NCI-H345 (cell line): ENCODE measurements around the gene PRKD1.

Source experiments
- DNase-seq: peaks from one replicate; lab custom pipeline; 2025; lab: John Stamatoyannopoulos, UW

Gene PRKD1

DNA sequence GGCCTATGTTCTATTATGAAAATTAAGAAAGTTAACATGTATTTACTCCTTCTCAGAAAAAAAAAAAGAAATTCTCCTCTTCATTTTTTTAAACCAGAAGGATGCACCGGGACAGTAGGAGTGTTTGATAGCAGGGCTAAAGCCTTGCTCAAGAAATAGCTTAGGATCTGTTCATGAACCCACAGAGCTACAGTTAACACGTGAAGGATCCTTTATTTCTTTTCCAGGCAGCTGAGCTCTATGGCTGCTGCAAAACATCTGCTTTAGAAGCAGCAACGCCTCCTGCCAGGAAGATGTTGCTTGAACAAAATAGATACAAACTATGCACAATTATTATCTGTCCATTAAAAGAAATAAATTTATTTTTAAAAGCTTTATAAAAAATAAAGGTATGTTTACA, 254.8 kb downstream of the PRKD1 start:
- DNase-seq = no peak

- no peak for DNase-seq
Measured at GRCh38 chr14:29671034-29671433, 256.6 kb downstream of the PRKD1 start.

DNA sequence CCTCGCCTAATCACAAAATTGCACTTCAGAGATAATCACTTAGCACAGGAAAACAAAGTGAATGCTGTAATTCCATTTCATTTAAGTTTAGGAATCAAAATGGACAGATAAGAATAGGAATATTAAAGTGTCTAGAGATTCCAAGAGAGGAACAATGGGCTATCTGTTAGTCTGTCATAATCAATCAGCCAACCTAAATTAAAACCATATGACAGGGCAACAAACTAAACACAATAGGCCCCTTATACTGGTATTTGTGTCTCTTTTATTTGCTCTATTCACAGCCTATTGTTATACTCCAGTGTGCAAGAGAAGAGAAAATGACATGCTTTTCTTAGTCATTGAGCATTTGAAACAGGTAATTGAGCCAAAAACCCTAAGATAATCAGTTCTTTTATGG, 259.4 kb downstream of the PRKD1 start:
- no peak for DNase-seq

GRCh38 chr14:29664515-29664914, 263.1 kb downstream of the PRKD1 start:
- no peak for DNase-seq

- DNase-seq = no peak
Measured at GRCh38 chr14:29663281-29663801, 264.3 kb downstream of the PRKD1 start.

- DNase-seq = no peak
Measured at GRCh38 chr14:29654901-29655550, 272.6 kb downstream of the PRKD1 start.

DNA sequence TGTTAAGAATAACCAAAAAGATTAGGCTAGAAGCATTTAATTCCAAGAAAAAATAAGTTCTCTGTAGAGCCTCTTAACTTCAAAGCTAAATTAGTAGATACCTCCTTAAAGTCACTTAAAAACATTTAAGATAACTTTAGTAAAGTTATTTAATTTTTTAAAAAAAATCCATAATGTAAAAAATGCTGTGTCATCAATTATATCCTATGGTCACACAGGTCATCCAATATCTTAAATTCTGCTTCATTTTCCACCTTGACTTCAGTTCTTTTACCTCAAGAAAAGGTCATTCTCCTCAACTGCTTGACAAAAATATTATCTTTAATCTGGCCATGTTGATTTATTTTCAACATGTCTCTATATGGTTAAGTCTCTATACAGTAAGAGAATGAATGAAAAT, 274.3 kb downstream of the PRKD1 start:
- no peak for DNase-seq

DNA sequence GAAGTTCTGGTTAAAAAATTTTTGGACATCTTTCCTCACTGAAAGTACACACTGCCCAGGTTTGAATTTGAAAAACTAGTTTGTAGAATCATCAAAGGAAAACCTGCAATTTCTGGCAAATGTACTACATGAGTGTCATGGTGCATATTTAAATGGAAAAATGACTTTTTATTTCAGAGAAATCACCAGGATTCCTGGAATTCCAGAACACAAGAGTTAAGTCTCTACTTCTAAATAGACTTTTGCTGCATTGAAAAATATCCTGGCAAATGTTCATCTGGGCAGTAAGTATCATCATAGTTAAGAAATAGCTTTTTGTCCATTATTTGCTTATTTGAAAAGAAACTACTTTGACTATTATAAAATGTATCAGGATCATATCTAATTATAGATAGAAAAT, 275.1 kb downstream of the PRKD1 start:
- DNase-seq = no peak

DNA sequence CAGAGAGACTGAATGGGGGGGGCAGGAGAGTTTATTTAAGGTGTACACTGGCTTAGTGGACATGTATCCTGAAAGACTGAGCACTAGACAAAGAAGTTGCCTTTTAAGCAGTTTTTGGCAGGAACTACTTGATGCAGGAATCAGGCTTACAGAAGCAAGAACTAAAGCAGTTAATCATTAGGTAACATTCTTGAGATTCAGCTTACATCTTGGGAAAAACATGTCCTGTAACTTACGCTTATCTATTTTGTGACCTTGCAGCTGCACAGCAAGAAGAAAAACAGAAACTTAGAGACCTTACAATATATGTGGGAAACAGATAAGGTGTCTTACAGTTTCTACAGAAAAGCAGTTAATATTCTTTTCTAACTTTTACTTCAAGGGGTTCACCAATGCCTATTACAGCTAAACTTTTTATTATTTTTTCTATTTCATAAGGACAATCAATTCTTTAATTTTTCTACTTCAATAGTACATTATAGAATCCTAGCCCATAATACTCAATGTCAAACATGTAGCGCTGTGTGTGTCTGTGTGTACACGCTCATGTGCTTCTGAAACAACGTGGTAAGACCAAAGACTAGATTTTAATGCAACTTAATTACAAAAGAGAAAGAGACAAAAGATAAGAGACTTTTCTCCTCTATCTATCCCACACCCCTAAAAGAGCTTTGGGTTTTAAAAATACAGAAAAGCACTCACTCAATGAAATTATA, 276.9 kb downstream of the PRKD1 start:
- DNase-seq = no peak

- no peak for DNase-seq
Measured at GRCh38 chr14:29649170-29649569, 278.5 kb downstream of the PRKD1 start.

DNA sequence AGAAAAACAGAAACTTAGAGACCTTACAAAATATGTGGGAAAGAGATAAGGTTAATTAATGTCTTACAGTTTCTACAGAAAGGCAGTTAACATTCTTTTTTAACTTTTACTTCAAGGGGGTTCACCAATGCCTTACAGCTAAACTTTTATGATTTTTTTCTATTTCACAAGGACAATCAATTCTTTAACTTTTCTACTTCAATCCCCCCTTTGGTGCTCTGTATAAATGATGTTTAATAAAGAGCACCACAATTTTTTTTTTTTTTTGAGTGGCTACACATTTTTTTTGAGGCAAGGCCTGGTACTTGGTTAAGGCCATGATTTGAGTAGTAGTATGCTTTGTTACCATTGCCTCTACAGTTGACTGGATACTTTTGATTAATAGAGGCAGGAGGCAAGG, 279.6 kb downstream of the PRKD1 start:
- DNase-seq = no peak

GRCh38 chr14:29645117-29645516, 282.5 kb downstream of the PRKD1 start:
- no peak for DNase-seq

- no peak for DNase-seq
Measured at GRCh38 chr14:29643433-29644211, 284.0 kb downstream of the PRKD1 start.

GRCh38 chr14:29637411-29637810, 290.2 kb downstream of the PRKD1 start:
- peak; percentile 72 for DNase-seq

DNA sequence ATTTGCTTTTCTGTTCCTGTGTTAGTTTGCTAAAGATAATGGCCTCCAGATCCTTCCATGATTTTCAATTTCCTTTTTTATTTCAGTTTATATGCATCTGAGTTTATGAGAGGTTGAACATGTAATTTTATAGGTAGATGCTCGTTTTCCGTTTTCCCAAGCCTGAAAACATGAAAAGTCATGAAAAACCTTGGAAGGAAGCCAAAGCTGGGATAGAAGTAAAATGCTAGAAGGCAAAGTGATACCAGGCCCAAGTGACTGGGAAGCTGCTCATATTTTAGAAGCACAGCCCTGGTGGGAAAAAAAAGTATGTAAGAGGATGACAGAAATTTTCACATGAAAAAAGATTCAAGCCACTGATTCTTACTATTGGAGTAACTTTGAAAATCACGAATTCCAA, 290.8 kb downstream of the PRKD1 start:
- DNase-seq = peak; percentile 31

DNA sequence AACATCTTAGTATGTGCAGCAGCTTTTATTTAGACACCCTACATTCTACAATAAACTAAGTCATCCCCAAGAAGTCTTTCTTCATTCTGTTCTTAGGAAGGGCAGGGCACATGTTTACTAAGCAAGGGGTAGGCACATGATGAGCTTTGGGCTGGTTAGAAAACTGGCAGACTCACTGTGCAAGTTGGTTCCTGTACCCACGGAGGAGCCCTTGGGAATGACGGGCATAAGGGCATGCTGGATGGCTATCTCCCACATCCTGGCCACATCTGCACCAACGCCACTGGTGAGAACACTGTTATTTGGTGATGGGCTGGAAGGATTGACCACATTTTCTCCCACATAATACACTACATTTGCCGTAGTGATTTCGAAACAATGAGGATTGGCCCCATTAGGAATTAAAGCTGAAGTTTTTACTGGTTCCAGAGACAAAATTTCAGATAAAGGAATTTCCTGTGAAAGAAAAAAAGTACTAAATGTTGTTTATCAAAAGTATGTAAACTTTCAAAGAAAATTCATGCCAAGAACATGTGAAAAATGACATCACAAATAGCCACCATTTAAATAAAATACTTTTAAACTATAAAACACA, 297.0 kb downstream of the PRKD1 start:
- DNase-seq = no peak

- no peak for DNase-seq
Measured at GRCh38 chr14:29629839-29630238, 297.8 kb downstream of the PRKD1 start.

DNA sequence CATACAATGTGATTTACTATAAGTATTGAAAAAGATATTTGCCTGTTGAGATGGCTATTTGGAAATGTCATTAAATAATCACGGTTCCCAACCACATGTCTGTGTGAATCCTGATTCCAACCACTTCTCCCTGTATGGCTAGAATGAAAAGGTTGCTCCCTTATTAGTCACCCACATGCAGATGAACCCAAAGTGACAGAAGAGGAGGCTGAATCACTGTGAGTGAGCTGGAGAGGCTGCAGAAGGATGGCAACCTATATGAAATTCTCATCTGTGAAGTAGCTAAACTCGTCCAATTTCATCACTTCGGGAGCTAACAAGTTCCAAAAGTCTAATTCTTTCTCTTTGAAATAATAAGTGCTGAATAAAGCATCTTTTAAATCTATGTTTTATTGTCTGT, 300.5 kb downstream of the PRKD1 start:
- DNase-seq = no peak

- DNase-seq = no peak
Measured at GRCh38 chr14:29618323-29619067, 309.2 kb downstream of the PRKD1 start.

DNA sequence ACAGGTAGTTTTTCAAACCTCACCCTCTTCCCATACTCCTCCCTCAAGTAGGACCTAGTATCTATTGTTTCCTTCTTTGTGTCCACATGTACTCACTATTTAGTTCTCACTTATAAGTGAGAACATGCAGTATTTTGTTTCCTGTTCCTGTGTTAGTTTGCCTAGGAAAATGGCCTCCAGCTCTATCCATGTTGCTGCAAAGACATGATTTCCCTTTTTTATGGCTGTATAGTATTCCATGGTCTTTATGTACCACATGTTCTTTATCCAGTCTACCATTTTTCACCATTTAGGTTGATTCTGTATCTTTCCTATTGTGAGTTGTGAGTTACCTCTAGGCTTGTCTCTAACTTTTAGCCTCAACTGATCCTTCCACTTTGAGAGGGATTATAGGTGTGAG, 310.7 kb downstream of the PRKD1 start:
- no peak for DNase-seq

DNA sequence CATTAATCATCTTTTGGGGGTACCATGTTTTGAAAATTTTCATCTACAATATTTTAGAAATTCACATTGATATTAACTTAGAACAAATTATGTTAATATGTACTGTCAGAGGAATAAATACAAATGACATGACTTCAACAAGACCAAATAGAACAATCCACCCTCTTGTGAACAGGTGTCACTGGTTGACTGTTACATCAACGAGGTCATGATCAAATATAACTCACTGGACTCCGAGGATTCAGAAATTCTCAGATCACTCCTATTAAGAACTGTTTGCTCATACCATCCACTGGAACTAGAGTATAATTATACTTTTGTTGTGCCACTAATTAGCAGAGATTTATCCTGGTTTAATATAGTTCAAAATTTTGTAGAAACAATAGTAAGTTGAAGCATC, 318.8 kb downstream of the PRKD1 start:
- DNase-seq = no peak

- DNase-seq = no peak
Measured at GRCh38 chr14:29607169-29607568, 320.5 kb downstream of the PRKD1 start.
